ENCODE data around the gene EIF4B. TPM values are rescaled to one million over a fixed set of nuclear protein-coding genes. Genes with fewer than 3 reads are reported as not detected.

The EIF4B gene
- total and polyA plus RNA-seq, 2 donors (not counting 1 experiment from before 2014, with no cell fraction given), result 252 to 674 TPM

DNA sequence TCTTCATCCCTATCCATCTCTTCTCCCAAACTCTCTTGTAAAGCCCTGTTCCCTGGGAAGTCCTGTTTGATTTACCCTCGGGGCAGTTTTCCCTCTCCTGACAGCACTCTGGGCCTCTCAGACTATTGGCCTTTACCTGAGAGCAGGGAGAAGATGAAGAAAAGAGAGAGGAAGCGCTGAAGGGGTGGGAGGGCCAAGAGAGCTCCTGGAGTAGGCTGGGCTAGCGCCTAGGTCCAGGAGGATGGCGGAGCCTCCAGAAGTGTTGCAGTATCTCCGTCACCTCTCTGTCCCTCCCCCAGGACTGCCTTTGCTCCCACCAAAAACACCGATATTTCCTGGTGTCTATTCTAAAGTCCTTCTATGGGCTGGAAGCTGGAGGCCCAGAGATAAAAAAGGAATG is 85.5 kb downstream of the EIF4B start:
- H3K27me3 ChIP-seq (replicated peaks in 1 of 4; ENCODE audit: control extremely low read depth in 1 of 4, control insufficient read depth in 3 of 4, insufficient read depth in 4 of 4, low read length in 3 of 4), result peaks cover 0 to 9% (median 2%) of the 10 kb centered on the region in 4 experiments
- ATAC-seq (ENCODE audit: low read depth) (no peak), DNase-seq (no peak)
- H3K4me3 ChIP-seq (ENCODE audit: control extremely low read depth in 1 of 5, extremely low read depth in 1 of 5, insufficient read depth in 1 of 5, low read depth in 2 of 5, low read length in 4 of 5), result no peak overlapping the region
- no peaks in the 10 kb centered on the region for H3K36me3 ChIP-seq (replicated peaks in 1 of 2; ENCODE audit: control extremely low read depth in 1 of 2, control insufficient read depth in 1 of 2, extremely low read depth in 1 of 2, insufficient read depth in 2 of 2, low read length in 1 of 2)
- no peak overlapping the region for H2AFZ ChIP-seq (ENCODE audit: insufficient read depth, low read depth, low read length, poor library complexity, severe bottlenecking)
- 100% methylated on average over 4 of the region's 6 CpGs for WGBS (ENCODE audit: insufficient coverage)
- intact Hi-C loops (cut with micrococcal nuclease), result no loop called here
- peaks cover 5% of the 10 kb centered on the region for H3K4me1 Mint-ChIP-seq
- POLR2A ChIA-PET, result interaction anchor here (0.9 kb wide), 1 partner anchor 13 kb away, joined by 3 read pairs; the partner anchor contains the start of gene SPRYD3
- H3K9ac ChIP-seq (ENCODE audit: low read length), result no peak overlapping the region
- H3K4me1 ChIP-seq (ENCODE audit: control insufficient read depth in 2 of 2, insufficient read depth in 2 of 2, low read length in 2 of 2), result peaks cover 0 to under 1% of the 10 kb centered on the region in 2 donors
- CTCF ChIA-PET, result interaction anchor here (1.1 to 13.1 kb wide), 2 partner anchors 24 to 122 kb away, joined by 3 to 344 read pairs; no protein-coding TSS in a partner anchor
- H3K9me3 Mint-ChIP-seq (ENCODE audit: insufficient read depth), result no peaks in the 10 kb centered on the region
- peaks cover 38% of the 10 kb centered on the region for H3K27me3 Mint-ChIP-seq
- no peaks in the 10 kb centered on the region for H4K20me1 ChIP-seq (ENCODE audit: control insufficient read depth, insufficient read depth, low read length, poor library complexity, severe bottlenecking)
- no peak overlapping the region for H3K4me2 ChIP-seq (replicated peaks; ENCODE audit: low read depth, low read length, poor library complexity, severe bottlenecking)
- H3K27ac ChIP-seq (ENCODE audit: low read length in 2 of 2), result no peak overlapping the region
- peaks cover 0 to 4% (median 0%) of the 10 kb centered on the region in 3 donors for H3K9me3 ChIP-seq (ENCODE audit: control extremely low read depth in 1 of 3, control insufficient read depth in 2 of 3, insufficient read depth in 1 of 3, low read length in 2 of 3)
- no peak for TF ChIP-seq EZH2 (IDR thresholded peaks at IDR 0.05; ENCODE audit: borderline replicate concordance, insufficient read depth, low read depth, low read length, poor library complexity, severe bottlenecking)
- TF ChIP-seq, protein P1, sequence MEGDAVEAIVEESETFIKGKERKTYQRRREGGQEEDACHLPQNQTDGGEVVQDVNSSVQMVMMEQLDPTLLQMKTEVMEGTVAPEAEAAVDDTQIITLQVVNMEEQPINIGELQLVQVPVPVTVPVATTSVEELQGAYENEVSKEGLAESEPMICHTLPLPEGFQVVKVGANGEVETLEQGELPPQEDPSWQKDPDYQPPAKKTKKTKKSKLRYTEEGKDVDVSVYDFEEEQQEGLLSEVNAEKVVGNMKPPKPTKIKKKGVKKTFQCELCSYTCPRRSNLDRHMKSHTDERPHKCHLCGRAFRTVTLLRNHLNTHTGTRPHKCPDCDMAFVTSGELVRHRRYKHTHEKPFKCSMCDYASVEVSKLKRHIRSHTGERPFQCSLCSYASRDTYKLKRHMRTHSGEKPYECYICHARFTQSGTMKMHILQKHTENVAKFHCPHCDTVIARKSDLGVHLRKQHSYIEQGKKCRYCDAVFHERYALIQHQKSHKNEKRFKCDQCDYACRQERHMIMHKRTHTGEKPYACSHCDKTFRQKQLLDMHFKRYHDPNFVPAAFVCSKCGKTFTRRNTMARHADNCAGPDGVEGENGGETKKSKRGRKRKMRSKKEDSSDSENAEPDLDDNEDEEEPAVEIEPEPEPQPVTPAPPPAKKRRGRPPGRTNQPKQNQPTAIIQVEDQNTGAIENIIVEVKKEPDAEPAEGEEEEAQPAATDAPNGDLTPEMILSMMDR (IDR thresholded peaks at IDR 0.05), result no peak
- H3K4me3 Mint-ChIP-seq, result no peak overlapping the region
- no peaks in the 10 kb centered on the region for H3K79me2 ChIP-seq (ENCODE audit: control insufficient read depth, insufficient read depth, low read length)
- H3K27ac Mint-ChIP-seq, result no peak overlapping the region

Small RNAs within 50 kb of the gene (small RNA-seq; reads per million reads assigned to genes)
- not detected for gene MIR6757 (ENCODE audit: insufficient read length, low read depth, low replicate concordance)

Other genes with a start within 250 kb of the EIF4B start
- gene KRT76, start 229.1 kb upstream of the EIF4B start, total RNA-seq, result not detected in 2 replicates
- not detected in 2 replicates for gene KRT76, start 229.1 kb upstream of the EIF4B start, polyA plus RNA-seq
- gene KRT3, start 210.3 kb upstream of the EIF4B start, total RNA-seq, result not detected in 2 replicates
- gene KRT3, start 210.3 kb upstream of the EIF4B start, polyA plus RNA-seq, result not detected in 2 replicates
- gene KRT4, start 192.3 kb upstream of the EIF4B start, total RNA-seq, result not detected in 2 replicates
- not detected in 2 replicates for gene KRT4, start 192.3 kb upstream of the EIF4B start, polyA plus RNA-seq
- gene KRT79, start 172.1 kb upstream of the EIF4B start, total RNA-seq, result not detected in 2 replicates
- not detected in 2 replicates for gene KRT79, start 172.1 kb upstream of the EIF4B start, polyA plus RNA-seq
- not detected in 2 replicates for gene KRT78, start 157.5 kb upstream of the EIF4B start, total RNA-seq
- gene KRT78, start 157.5 kb upstream of the EIF4B start, polyA plus RNA-seq, result not detected in 2 replicates
- 0.83 and 0.94 TPM in 2 replicates for gene KRT8, start 101.4 kb upstream of the EIF4B start, total RNA-seq
- 0.23 and 0.24 TPM in 2 replicates for gene KRT8, start 101.4 kb upstream of the EIF4B start, polyA plus RNA-seq
- gene KRT18, start 57.3 kb upstream of the EIF4B start, total RNA-seq, result 4.3 and 4.7 TPM in 2 replicates
- gene KRT18, start 57.3 kb upstream of the EIF4B start, polyA plus RNA-seq, result 3.3 TPM in 2 replicates
- 0.24 and 1.3 TPM in 2 replicates for gene TNS2, start 43.6 kb downstream of the EIF4B start, total RNA-seq
- gene TNS2, start 43.6 kb downstream of the EIF4B start, polyA plus RNA-seq, result 0.32 and 0.60 TPM in 2 replicates
- gene SPRYD3, start 72.9 kb downstream of the EIF4B start, total RNA-seq, result 39.8 and 43.3 TPM in 2 replicates
- 15.9 and 16.3 TPM in 2 replicates for gene SPRYD3, start 72.9 kb downstream of the EIF4B start, polyA plus RNA-seq
- gene IGFBP6, start 91.2 kb downstream of the EIF4B start, total RNA-seq, result not detected in 2 replicates
- 0.30 TPM in 1 of 2 replicates, not detected in the other for gene IGFBP6, start 91.2 kb downstream of the EIF4B start, polyA plus RNA-seq
- not detected in 2 replicates for gene SOAT2, start 97.0 kb downstream of the EIF4B start, total RNA-seq
- 0.31 TPM in 1 of 2 replicates, not detected in the other for gene SOAT2, start 97.0 kb downstream of the EIF4B start, polyA plus RNA-seq
- 117 and 131 TPM in 2 replicates for gene ZNF740, start 174.3 kb downstream of the EIF4B start, total RNA-seq
- 27.4 and 35.9 TPM in 2 replicates for gene ZNF740, start 174.3 kb downstream of the EIF4B start, polyA plus RNA-seq
- 56.3 and 57.0 TPM in 2 replicates for gene CSAD, start 174.5 kb downstream of the EIF4B start, total RNA-seq
- 64.6 and 91.2 TPM in 2 replicates for gene CSAD, start 174.5 kb downstream of the EIF4B start, polyA plus RNA-seq
- gene ITGB7, start 200.8 kb downstream of the EIF4B start, total RNA-seq, result 190 and 199 TPM in 2 replicates
- 216 and 265 TPM in 2 replicates for gene ITGB7, start 200.8 kb downstream of the EIF4B start, polyA plus RNA-seq
- gene RARG, start 225.8 kb downstream of the EIF4B start, total RNA-seq, result 15.0 and 16.7 TPM in 2 replicates
- gene RARG, start 225.8 kb downstream of the EIF4B start, polyA plus RNA-seq, result 6.7 and 8.8 TPM in 2 replicates